A673 (cell line): Measurements from ENCODE around the gene ALKBH4. TPM values are rescaled to one million over a fixed set of nuclear protein-coding genes. Genes with fewer than 3 reads are reported as not detected.
"Not testable (repeated sequence)": the region's sequence is repeated elsewhere in the genome, so short reads cannot be mapped to it uniquely, and the experiment has no call there.

Source experiments
- BruUV-seq: library from RNA; stranded (reverse); fragments of 400-500 nt; replicated peaks from 2 replicates; lab custom pipeline; 2021; lab: Mats Ljungman, UMichigan
- CTCF ChIA-PET: fragments of 300-600 bp; sonication (Branson Sonifier 250); formaldehyde crosslinking; loops from one replicate; lab custom pipeline; 2022; ENCODE audit warnings: antibody characterized with exemption; lab: Charles Lee
- POLR2A ChIA-PET: fragments of 300-600 bp; sonication (Branson Sonifier 250); formaldehyde crosslinking; loops from one replicate; lab custom pipeline; 2022; ENCODE audit warnings: antibody characterized with exemption; ENCODE audit not compliant: low non-redundant PET; lab: Charles Lee
- DNase-seq: peaks from one replicate; pipeline ENCODE4 v3.0.0-alpha.2; 2015; ENCODE audit warnings: low spot score
- H3K27ac ChIP-seq: fragments of 200-600 bp; sonication (generic); 2 replicates; pipeline ENCODE4 v1.5.1; 2016; ENCODE audit warnings: mixed run types, low read depth, mild to moderate bottlenecking, mixed read lengths, antibody characterized with exemption, low read length; ENCODE audit not compliant: poor library complexity, severe bottlenecking
- H3K27me3 ChIP-seq: fragments of 200-600 bp; sonication (generic); replicated peaks from 2 replicates; pipeline ENCODE4 v1.6.1; 2017; ENCODE audit warnings: mixed run types, low read depth, mild to moderate bottlenecking, mixed read lengths, antibody characterized with exemption, low read length; ENCODE audit not compliant: insufficient read depth, poor library complexity
- H3K36me3 ChIP-seq: fragments of 200-600 bp; sonication (generic); 2 replicates; pipeline ENCODE4 v1.6.1; 2016; ENCODE audit warnings: mixed run types, mild to moderate bottlenecking, mixed read lengths, antibody characterized with exemption, low read length; ENCODE audit not compliant: insufficient read depth, poor library complexity, severe bottlenecking
- H3K4me1 ChIP-seq: fragments of 200-600 bp; sonication (generic); 2 replicates; pipeline ENCODE4 v1.6.1; 2017; ENCODE audit warnings: mixed run types, mild to moderate bottlenecking, mixed read lengths, antibody characterized with exemption, low read length; ENCODE audit not compliant: insufficient read depth, poor library complexity, severe bottlenecking
- H3K4me3 ChIP-seq: fragments of 200-600 bp; sonication (generic); 2 replicates; pipeline ENCODE4 v1.5.1; 2016; ENCODE audit warnings: low read depth, mixed run types, mild to moderate bottlenecking, mixed read lengths, low read length; ENCODE audit not compliant: poor library complexity, severe bottlenecking
- H3K9me3 ChIP-seq: fragments of 200-600 bp; sonication (generic); 2 replicates; pipeline ENCODE4 v1.6.1; 2016; ENCODE audit warnings: mixed run types, low read depth, mild to moderate bottlenecking, mixed read lengths, antibody characterized with exemption, low read length; ENCODE audit not compliant: poor library complexity, severe bottlenecking
- CTCF ChIP-seq: fragments of 300-800, 200-600 bp; sonication (generic); conservative IDR thresholded peaks from 2 replicates; pipeline ENCODE4 v1.5.1; 2017; ENCODE audit warnings: low read depth, mild to moderate bottlenecking, antibody characterized with exemption, low read length, moderate library complexity, mixed read lengths
- EZH2 ChIP-seq: fragments of 200-600 bp; sonication (generic); IDR thresholded peaks from 2 replicates; pipeline ENCODE4 v1.6.1; 2017; ENCODE audit warnings: borderline replicate concordance, low read depth, mild to moderate bottlenecking, mixed read lengths, antibody characterized with exemption, low read length; ENCODE audit not compliant: poor library complexity, severe bottlenecking
- intact Hi-C: fragments of 100-400 bp; cut with micrococcal nuclease; formaldehyde crosslinking; loops from one replicate; pipeline ENCODE4 v1.10.0; 2022; ENCODE audit not compliant: unreplicated experiment
- total RNA-seq: library from RNA; stranded (reverse); gene quantifications from 2 replicates; pipeline ENCODE4 v1.2.3, GENCODE V29; 2021

The ALKBH4 gene
- total RNA-seq, 1 experiment from 2014 or later, result 17.0 TPM

GRCh38 chr7:102478314-102479208, 13.9 kb upstream of the ALKBH4 start, which contains the start of gene POLR2J:
Gene POLR2J, minus strand, starts transcription at chr7:102478922. Its CDS starts 62 bp downstream, at chr7:102478860.
- BruUV-seq, result TSS peak; percentile 76
- H3K4me3 ChIP-seq, result peak within 1 kb of the TSS; percentile 40
- DNase-seq, result peak; percentile 57
- H3K4me1 ChIP-seq, intact Hi-C loops, POLR2A ChIA-PET, H3K27me3 ChIP-seq, H3K36me3 ChIP-seq, H3K27ac ChIP-seq, H3K9me3 ChIP-seq, CTCF ChIA-PET: not testable (repeated sequence)

- H3K27me3 ChIP-seq, CTCF ChIA-PET, DNase-seq, H3K27ac ChIP-seq, H3K4me3 ChIP-seq, intact Hi-C loops, H3K9me3 ChIP-seq, POLR2A ChIA-PET, H3K4me1 ChIP-seq, BruUV-seq: not testable (repeated sequence)
- H3K36me3 ChIP-seq, result peaks cover 16% of the 10 kb centered on the region
Observed at GRCh38 chr7:102474736-102475435, 10.2 kb upstream of the ALKBH4 start.

GRCh38 chr7:102474116-102474515, 9.5 kb upstream of the ALKBH4 start:
- peaks cover 23% of the 10 kb centered on the region for H3K36me3 ChIP-seq
- DNase-seq, intact Hi-C loops, H3K27ac ChIP-seq, BruUV-seq, H3K27me3 ChIP-seq, POLR2A ChIA-PET, H3K4me1 ChIP-seq, H3K4me3 ChIP-seq, H3K9me3 ChIP-seq, CTCF ChIA-PET: not testable (repeated sequence)

GRCh38 chr7:102473271-102473991, 8.8 kb upstream of the ALKBH4 start:
- no peak for DNase-seq
- BruUV-seq, result no TSS peak

More at GRCh38 chr7:102473271-102473991, 8.8 kb upstream of the ALKBH4 start:
- H3K4me3 ChIP-seq, result no peak overlapping the region
- intact Hi-C loops, result no loop called here
- no peaks in the 10 kb centered on the region for H3K9me3 ChIP-seq
- peaks cover 23% of the 10 kb centered on the region for H3K36me3 ChIP-seq
- CTCF ChIA-PET, result no interaction called here
- no peaks in the 10 kb centered on the region for H3K27me3 ChIP-seq
- peak overlapping the region; percentile 23 for H3K27ac ChIP-seq
- TF ChIP-seq EZH2, result no peak
- no peak for TF ChIP-seq CTCF
- POLR2A ChIA-PET, result no interaction called here
- H3K4me1 ChIP-seq, result no peaks in the 10 kb centered on the region
